Stomach (tissue), 9 donors: ENCODE data around the gene FSTL5. TPM values are rescaled to one million over a fixed set of nuclear protein-coding genes. Genes with fewer than 3 reads are reported as not detected.

Experiments
- DNase-seq, 2 donors: peaks; one replicate each; pipeline versions ENCODE4 v3.0.0 to v3.0.0-alpha.2; 2013 to 2019
- H3K27ac ChIP-seq, 5 donors: fragments of 200-600 bp in 4 of 5; sonication (generic) in 4 of 5; one replicate each; pipeline ENCODE4 v1.5.1; 2013 to 2019; ENCODE audit warnings: mild to moderate bottlenecking in 1 of 5, moderate library complexity in 1 of 5
- H3K27me3 ChIP-seq, 3 donors: fragments of 200-600 bp; sonication (generic); one replicate each; pipeline ENCODE4 v1.5.1; 2017 to 2019; ENCODE audit warnings: mixed run types in 1 of 3
- H3K36me3 ChIP-seq, 4 donors: fragments of 200-600 bp; sonication (generic); 1 replicate in 3 of 4; 2 replicates in 1 of 4; pipeline ENCODE4 v1.5.1; 2016 to 2019
- H3K4me1 ChIP-seq, 4 donors: fragments of 200-600 bp; sonication (generic); one replicate each; pipeline ENCODE4 v1.5.1; 2016 to 2019
- H3K4me3 ChIP-seq, 4 donors: fragments of 200-600 bp; sonication (generic) in 3 of 4; one replicate each; pipeline ENCODE4 v1.5.1; 2016 to 2019; ENCODE audit warnings: mild to moderate bottlenecking in 1 of 4
- H3K9me3 ChIP-seq, 4 donors: fragments of 200-600 bp; sonication (generic); one replicate each; pipeline ENCODE4 v1.5.1; 2016 to 2019
- CTCF ChIP-seq, 7 experiments: fragments of 450-650 bp in 4 of 7; fragments of 200-600 bp in 3 of 7; sonication (generic) in 3 of 7; IDR thresholded peaks; one replicate each; pipeline ENCODE4 v1.5.1; 2016 to 2019; ENCODE audit warnings: antibody characterized with exemption in 7 of 7, control low read depth in 2 of 7, mild to moderate bottlenecking in 1 of 7
- EP300 ChIP-seq: sonication (generic); formaldehyde crosslinking; IDR thresholded peaks from one replicate; pipeline ENCODE4 v1.6.1; 2017; ENCODE audit warnings: antibody characterized with exemption
- POLR2A ChIP-seq, 4 donors: fragments of 450-650 bp; IDR thresholded peaks; one replicate each; pipeline ENCODE4 v1.6.1; 2016; ENCODE audit warnings: antibody characterized with exemption in 4 of 4, control low read depth in 2 of 4, mild to moderate bottlenecking in 1 of 4, moderate library complexity in 1 of 4
- POLR2AphosphoS5 ChIP-seq, 3 donors: sonication (generic); formaldehyde crosslinking; IDR thresholded peaks; one replicate each; pipeline ENCODE4 v1.6.1; 2016; ENCODE audit warnings: antibody characterized with exemption in 3 of 3
- WGBS, 5 donors: extraction: QIAGEN DNeasy Blood & Tissue Kit in 3 of 5; methylation state at CpG; one replicate each; pipeline versions ENCODE4 v1.1.5 to v1.1.7; 2013 to 2018; 5-methylcytosine and 5-hydroxymethylcytosine counted together
- intact Hi-C: fragments of 100-400 bp; cut with DNase I; formaldehyde crosslinking; loops from one replicate; pipeline ENCODE4 v1.15.1; 2023; ENCODE audit warnings: low total_unique reads
- polyA plus RNA-seq, 3 donors: library from polyadenylated mRNA; stranded (reverse); fragments of 200-250 nt; gene quantifications; one replicate each; pipeline ENCODE4 v1.2.3, GENCODE V29; 2013
- total RNA-seq, 5 donors: library from RNA; depleted of rRNA; stranded (reverse); fragments of >200 nt; gene quantifications; one replicate each; pipeline versions ENCODE4 v1.1.0 to v1.2.3, GENCODE V29; 2014 to 2016
- donor health status: healthy with polysubstance abuse.
- donor health status: Bipolar disorder and iron deficiency.
- donor health status: healthy.

The FSTL5 gene
- total and polyA plus RNA-seq, 8 donors: 4.6 TPM; not detected in 7

GRCh38 chr4:161714022-161714751, 449.6 kb downstream of the FSTL5 start:
- WGBS, 5 donors: 62 to 73% (median 70%) methylated on average over 2 of the region's 2 CpGs
- Histone ChIP-seq H3K36me3 (no peaks in the 10 kb centered on the region), H3K4me1 (no peaks in the 10 kb centered on the region), H3K4me3 (no peak overlapping the region), H3K27ac (no peak overlapping the region), H3K9me3 (no peaks in the 10 kb centered on the region), H3K27me3 (no peaks in the 10 kb centered on the region)
- no peak for DNase-seq
- TF ChIP-seq CTCF (IDR thresholded peaks at IDR 0.05) (no peak), EP300 (no peak), POLR2AphosphoS5 (IDR thresholded peaks at IDR 0.05) (no peak), POLR2A (IDR thresholded peaks at IDR 0.05) (no peak)
- intact Hi-C loops: no loop called here

- intact Hi-C loops: no loop called here
- Histone ChIP-seq H3K27ac (no peak overlapping the region), H3K27me3 (no peaks in the 10 kb centered on the region), H3K36me3 (no peaks in the 10 kb centered on the region), H3K4me1 (no peaks in the 10 kb centered on the region), H3K9me3 (no peaks in the 10 kb centered on the region), H3K4me3 (no peak overlapping the region)
- TF ChIP-seq POLR2AphosphoS5 (IDR thresholded peaks at IDR 0.05) (no peak), CTCF (IDR thresholded peaks at IDR 0.05) (no peak), POLR2A (IDR thresholded peaks at IDR 0.05) (no peak), EP300 (no peak)
- WGBS, 5 donors: 28 to 46% (median 29%) methylated on average over 3 of the region's 3 CpGs
- no peak for DNase-seq
Measured at GRCh38 chr4:161704653-161705052, 459.1 kb downstream of the FSTL5 start.

- TF ChIP-seq CTCF (IDR thresholded peaks at IDR 0.05): no peak
- no peak for TF ChIP-seq POLR2A (IDR thresholded peaks at IDR 0.05)
- no peak for TF ChIP-seq EP300
- no peak for TF ChIP-seq POLR2AphosphoS5 (IDR thresholded peaks at IDR 0.05)
- H3K27me3 ChIP-seq: no peaks in the 10 kb centered on the region
- H3K27ac ChIP-seq: no peak overlapping the region
- WGBS, 5 donors: 23 to 53% (median 43%) methylated on average over 4 of the region's 4 CpGs
- no peaks in the 10 kb centered on the region for H3K4me1 ChIP-seq
- intact Hi-C loops: no loop called here
- no peak overlapping the region for H3K4me3 ChIP-seq
- H3K9me3 ChIP-seq: no peaks in the 10 kb centered on the region
- DNase-seq: no peak
- no peaks in the 10 kb centered on the region for H3K36me3 ChIP-seq
Measured at GRCh38 chr4:161704040-161704439, 459.8 kb downstream of the FSTL5 start.

- Histone ChIP-seq H3K27ac (no peak overlapping the region), H3K27me3 (no peaks in the 10 kb centered on the region), H3K4me1 (no peaks in the 10 kb centered on the region), H3K36me3 (no peaks in the 10 kb centered on the region), H3K4me3 (no peak overlapping the region), H3K9me3 (no peaks in the 10 kb centered on the region)
- TF ChIP-seq POLR2AphosphoS5 (IDR thresholded peaks at IDR 0.05): no peak
- no peak for TF ChIP-seq EP300
- no peak for TF ChIP-seq CTCF (IDR thresholded peaks at IDR 0.05)
- TF ChIP-seq POLR2A (IDR thresholded peaks at IDR 0.05): no peak
- intact Hi-C loops: no loop called here
- no peak for DNase-seq
- 76 to 86% (median 81%) methylated on average over 4 of the region's 4 CpGs for WGBS, 5 donors
Measured at GRCh38 chr4:161702287-161702686, 461.5 kb downstream of the FSTL5 start.
